Measurements from ENCODE around the gene PPP2R2B. TPM values are rescaled to one million over a fixed set of nuclear protein-coding genes. Genes with fewer than 3 reads are reported as not detected.

Gene PPP2R2B
- total RNA-seq, 1 experiment from 2014 or later, result 9.1 TPM

DNA sequence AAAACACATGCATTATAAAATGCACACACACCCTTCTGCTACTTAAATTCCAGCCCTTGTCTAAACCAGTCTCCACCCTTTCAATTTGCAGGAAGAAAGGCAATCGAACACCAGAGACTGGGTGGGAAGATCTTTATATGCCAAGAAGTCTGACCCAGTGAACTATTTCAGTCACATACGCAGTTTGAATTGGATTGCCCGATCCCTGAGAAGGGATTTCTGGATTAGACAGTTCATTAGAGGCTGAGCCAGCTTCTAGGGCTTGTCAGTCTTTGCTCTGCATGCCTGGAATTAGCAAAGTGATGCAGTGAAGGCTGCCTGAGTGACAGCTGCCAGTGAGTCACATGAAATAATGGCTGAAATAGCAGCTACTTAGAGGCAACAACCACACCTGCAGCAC is 159.9 kb downstream of the PPP2R2B start:
- Histone ChIP-seq H3K4me3 (no peak overlapping the region), H3K27me3 (no peaks in the 10 kb centered on the region; the same call in 1 of the 2 replicates), H3K9me3 (no peaks in the 10 kb centered on the region), H3K36me3 (no peaks in the 10 kb centered on the region)
- no peak for DNase-seq

- peak; percentile 20 for DNase-seq
- H3K36me3 ChIP-seq, result no peaks in the 10 kb centered on the region
- no peak overlapping the region for H3K4me3 ChIP-seq
- H3K9me3 ChIP-seq, result no peaks in the 10 kb centered on the region
- H3K27me3 ChIP-seq, result peaks cover 3% of the 10 kb centered on the region; the same call in 1 of the 2 replicates
Measured at GRCh38 chr5:146717951-146718350, 160.6 kb downstream of the PPP2R2B start.

DNA sequence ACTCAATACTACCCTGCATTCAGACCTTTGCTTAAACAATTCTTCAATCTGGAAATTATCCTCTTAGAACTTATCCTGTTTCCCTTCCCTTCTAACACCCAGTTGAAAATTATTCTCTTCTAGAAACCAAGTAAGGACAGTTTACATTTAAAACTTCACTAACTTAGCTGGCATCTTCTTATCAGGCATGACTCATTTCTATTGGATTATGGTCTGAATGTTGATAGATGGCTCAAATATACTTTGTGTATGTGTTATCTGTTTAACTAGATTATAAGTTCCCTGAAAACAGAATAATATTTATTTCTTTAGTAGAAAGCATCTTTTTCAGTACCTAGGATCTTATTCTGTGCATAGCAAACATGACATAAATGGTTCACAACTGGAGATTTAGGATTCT is 161.9 kb downstream of the PPP2R2B start:
- no peak overlapping the region for H3K4me3 ChIP-seq
- peaks cover 3% of the 10 kb centered on the region; the same call in 1 of the 2 replicates for H3K27me3 ChIP-seq
- no peak for DNase-seq
- H3K36me3 ChIP-seq, result no peaks in the 10 kb centered on the region
- no peaks in the 10 kb centered on the region for H3K9me3 ChIP-seq

GRCh38 chr5:146710348-146710747 is 168.2 kb downstream of the PPP2R2B start:
- no peaks in the 10 kb centered on the region for H3K36me3 ChIP-seq
- H3K9me3 ChIP-seq, result no peaks in the 10 kb centered on the region
- 0 out of 2 replicates have a peak, but pooled peaks cover 3% of the 10 kb centered on the region for H3K27me3 ChIP-seq
- no peak overlapping the region for H3K4me3 ChIP-seq
- DNase-seq, result no peak

DNA sequence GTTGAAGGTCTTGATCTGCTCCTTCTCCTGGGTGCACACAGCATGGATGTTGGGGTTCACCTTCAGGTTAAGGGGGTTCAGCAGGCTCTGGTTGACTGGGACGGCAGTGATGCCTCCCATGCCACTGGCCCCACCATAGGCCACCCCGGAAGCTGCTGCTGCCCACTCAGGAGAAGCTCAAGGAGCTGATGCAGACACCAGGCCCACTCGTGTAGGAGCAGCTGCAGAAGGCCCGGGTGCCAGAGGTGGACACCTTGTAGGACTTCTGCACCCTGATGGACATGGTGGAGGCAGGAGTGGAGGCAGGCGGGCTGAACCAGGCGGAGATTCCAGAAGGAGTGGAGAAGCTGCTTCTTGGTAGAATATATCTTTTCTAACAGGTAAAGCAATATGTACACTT is 171.2 kb downstream of the PPP2R2B start:
- no peak overlapping the region for H3K4me3 ChIP-seq
- no peak for DNase-seq
- H3K36me3 ChIP-seq, result no peaks in the 10 kb centered on the region
- H3K9me3 ChIP-seq, result no peaks in the 10 kb centered on the region; the same call in 1 of the 2 replicates
- H3K27me3 ChIP-seq, result no peaks in the 10 kb centered on the region; the same call in none of the 2 replicates

- DNase-seq, result no peak
- Histone ChIP-seq H3K9me3 (no peaks in the 10 kb centered on the region; the same call in 1 of the 2 replicates), H3K36me3 (no peaks in the 10 kb centered on the region), H3K4me3 (no peak overlapping the region), H3K27me3 (no peaks in the 10 kb centered on the region; the same call in none of the 2 replicates)
Measured at GRCh38 chr5:146706321-146706972, 172.1 kb downstream of the PPP2R2B start.

DNA sequence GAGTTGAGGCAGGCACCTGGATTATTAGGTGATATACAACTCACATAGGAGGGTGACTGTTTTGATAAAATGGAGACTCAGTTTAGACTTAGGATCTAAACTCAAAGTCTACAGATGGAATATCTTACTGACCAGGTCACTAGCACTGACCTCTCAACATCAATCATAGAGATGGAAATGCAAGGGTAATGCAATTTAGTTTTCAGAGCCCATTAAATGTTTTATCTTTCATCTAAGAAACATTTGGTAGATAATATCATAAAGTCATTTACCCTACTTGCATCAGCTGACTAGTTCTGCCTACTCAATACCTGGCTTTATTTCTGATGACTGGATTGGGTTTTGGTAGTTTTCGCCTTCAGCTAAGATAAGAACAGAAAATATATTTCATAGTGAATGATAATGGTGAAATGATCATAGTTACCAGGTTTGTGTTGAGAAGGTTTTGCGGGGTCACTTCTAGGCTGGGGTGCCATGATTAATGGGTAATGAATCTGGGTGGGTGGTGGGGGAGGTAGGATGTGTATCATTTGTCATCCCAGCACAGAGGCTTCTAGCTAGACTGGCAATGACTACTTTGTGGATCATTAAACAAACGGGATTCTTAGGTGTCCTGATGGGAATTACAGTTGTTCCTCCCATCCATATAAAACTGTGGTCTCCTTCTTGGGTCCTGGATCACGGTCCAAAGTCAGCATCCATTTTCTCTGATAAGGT is 173.4 kb downstream of the PPP2R2B start:
- no peaks in the 10 kb centered on the region; the same call in none of the 2 replicates for H3K9me3 ChIP-seq
- no peak for DNase-seq

DNA sequence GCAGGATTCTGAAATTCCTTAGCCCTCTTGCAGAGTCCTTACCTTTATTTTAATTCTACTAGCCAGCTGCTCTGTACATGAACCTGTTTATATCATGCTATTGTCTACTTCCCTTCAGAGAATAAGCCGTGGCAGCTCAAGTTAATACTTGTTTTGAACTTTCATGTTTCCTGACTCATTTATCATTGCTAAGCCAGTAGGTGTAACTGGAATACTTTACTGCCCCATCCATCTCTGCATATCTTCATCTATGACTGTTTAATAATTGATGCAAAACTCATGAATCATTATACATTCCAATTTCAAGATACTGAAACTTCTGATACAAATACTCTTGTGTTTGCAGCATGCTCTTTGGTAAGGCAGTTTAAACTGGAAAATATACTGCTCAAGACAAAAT is 174.7 kb downstream of the PPP2R2B start:
- peaks cover under 1% of the 10 kb centered on the region for H3K27me3 ChIP-seq
- no peak for DNase-seq
- no peaks in the 10 kb centered on the region for H3K36me3 ChIP-seq
- H3K4me3 ChIP-seq, result no peak overlapping the region
- no peaks in the 10 kb centered on the region; the same call in none of the 2 replicates for H3K9me3 ChIP-seq

More for the DNA sequence above, 173.4 kb downstream of the PPP2R2B start:
- no peaks in the 10 kb centered on the region; the same call in none of the 2 replicates for H3K27me3 ChIP-seq
- no peaks in the 10 kb centered on the region for H3K36me3 ChIP-seq
- H3K4me3 ChIP-seq, result no peak overlapping the region

GRCh38 chr5:146703499-146703898 is 175.1 kb downstream of the PPP2R2B start:
- Histone ChIP-seq H3K4me3 (no peak overlapping the region), H3K36me3 (no peaks in the 10 kb centered on the region), H3K9me3 (no peaks in the 10 kb centered on the region; the same call in none of the 2 replicates), H3K27me3 (peaks cover 2% of the 10 kb centered on the region)
- DNase-seq, result no peak

- Histone ChIP-seq H3K9me3 (no peaks in the 10 kb centered on the region; the same call in none of the 2 replicates), H3K27me3 (peaks cover 5% of the 10 kb centered on the region), H3K36me3 (no peaks in the 10 kb centered on the region), H3K4me3 (no peak overlapping the region)
- no peak for DNase-seq
Measured at GRCh38 chr5:146699664-146700418, 178.7 kb downstream of the PPP2R2B start.

- H3K36me3 ChIP-seq, result no peaks in the 10 kb centered on the region
- H3K27me3 ChIP-seq, result peaks cover 5% of the 10 kb centered on the region
- no peak overlapping the region for H3K4me3 ChIP-seq
- no peaks in the 10 kb centered on the region; the same call in none of the 2 replicates for H3K9me3 ChIP-seq
- DNase-seq, result no peak
Measured at GRCh38 chr5:146699138-146699537, 179.4 kb downstream of the PPP2R2B start.

DNA sequence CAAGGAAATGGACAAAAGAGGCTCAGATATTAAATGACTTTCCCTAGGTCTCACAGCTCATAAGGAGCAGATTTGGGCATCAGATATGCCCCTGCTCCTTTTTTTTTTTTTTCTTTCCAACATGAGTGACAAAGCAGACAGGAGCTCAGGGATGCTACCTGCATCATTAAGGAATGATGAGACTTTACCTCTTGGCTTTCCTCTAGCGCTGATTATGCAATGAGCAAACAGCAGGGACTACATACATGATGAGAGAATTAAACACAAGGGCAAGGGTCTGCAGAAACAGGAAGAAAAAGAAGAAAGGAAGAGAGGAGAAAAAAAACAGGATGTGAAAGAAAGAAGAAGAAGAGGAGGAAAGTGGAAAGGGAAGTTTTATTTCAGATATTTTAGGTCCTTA is 179.9 kb downstream of the PPP2R2B start:
- Histone ChIP-seq H3K36me3 (no peaks in the 10 kb centered on the region), H3K9me3 (no peaks in the 10 kb centered on the region; the same call in none of the 2 replicates), H3K4me3 (no peak overlapping the region), H3K27me3 (peaks cover 5% of the 10 kb centered on the region)
- no peak for DNase-seq

GRCh38 chr5:146697211-146697610 is 181.3 kb downstream of the PPP2R2B start:
- Histone ChIP-seq H3K27me3 (peaks cover 5% of the 10 kb centered on the region; the same call in 1 of the 2 replicates), H3K4me3 (no peak overlapping the region), H3K36me3 (no peaks in the 10 kb centered on the region), H3K9me3 (no peaks in the 10 kb centered on the region; the same call in 1 of the 2 replicates)
- no peak for DNase-seq

DNA sequence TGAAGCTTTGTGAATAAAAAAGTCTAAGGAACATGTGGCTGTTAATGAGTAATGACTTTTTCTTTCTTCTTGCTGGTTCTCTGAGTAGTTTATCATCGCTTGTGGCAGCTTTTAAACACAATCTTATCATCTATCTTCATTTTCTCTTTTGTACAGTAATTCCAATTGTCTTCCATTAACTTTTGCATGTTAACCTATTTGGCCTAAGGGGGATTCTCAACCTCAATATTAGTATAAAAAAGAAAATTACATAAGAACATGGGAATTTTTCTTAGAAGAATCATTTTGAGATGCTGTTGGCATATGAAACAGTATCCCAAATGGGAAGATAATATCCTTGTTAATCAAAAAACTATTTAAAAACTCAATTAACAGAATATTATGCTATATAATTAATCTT is 182.9 kb downstream of the PPP2R2B start:
- no peaks in the 10 kb centered on the region for H3K9me3 ChIP-seq
- no peak overlapping the region for H3K4me3 ChIP-seq
- no peaks in the 10 kb centered on the region for H3K36me3 ChIP-seq
- H3K27me3 ChIP-seq, result 0 out of 2 replicates have a peak, but pooled peaks cover 5% of the 10 kb centered on the region
- no peak for DNase-seq

- no peaks in the 10 kb centered on the region for H3K36me3 ChIP-seq
- 0 out of 2 replicates have a peak, but pooled peaks cover 3% of the 10 kb centered on the region for H3K27me3 ChIP-seq
- no peaks in the 10 kb centered on the region for H3K9me3 ChIP-seq
- H3K4me3 ChIP-seq, result no peak overlapping the region
- no peak for DNase-seq
Measured at GRCh38 chr5:146690880-146691355, 187.6 kb downstream of the PPP2R2B start.

GRCh38 chr5:146687630-146688029 is 190.9 kb downstream of the PPP2R2B start:
- no peak for DNase-seq
- Histone ChIP-seq H3K4me3 (no peak overlapping the region), H3K9me3 (no peaks in the 10 kb centered on the region), H3K27me3 (peaks cover 9% of the 10 kb centered on the region), H3K36me3 (no peaks in the 10 kb centered on the region)

DNA sequence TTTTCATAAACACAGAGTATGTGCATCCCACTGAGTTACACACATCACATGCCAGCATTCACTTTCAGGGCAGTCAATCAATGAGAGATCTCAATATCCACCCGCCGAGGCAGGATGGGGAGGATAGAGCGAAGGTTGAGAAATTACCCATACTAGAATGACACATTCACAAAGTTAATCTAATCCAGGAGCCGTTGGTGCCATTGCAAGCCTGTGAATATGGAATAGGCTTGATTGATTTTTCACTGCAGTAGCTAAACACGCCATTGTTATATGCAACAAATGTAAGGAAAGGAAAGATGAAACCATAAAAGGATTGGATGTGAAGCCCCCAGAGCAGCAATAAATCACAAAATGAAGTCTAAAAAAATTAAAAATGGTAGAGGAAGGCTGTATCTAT is 194.7 kb downstream of the PPP2R2B start:
- Histone ChIP-seq H3K36me3 (no peaks in the 10 kb centered on the region), H3K4me3 (no peak overlapping the region), H3K27me3 (peaks cover 11% of the 10 kb centered on the region), H3K9me3 (no peaks in the 10 kb centered on the region)
- DNase-seq, result no peak

Data from MG63 (cell line).